GM12878 (cell line): ENCODE results near the gene DNAH1. TPM values are rescaled to one million over a fixed set of nuclear protein-coding genes. Genes with fewer than 3 reads are reported as not detected.

Experiments
- CBFB ChIP-seq: IDR thresholded peaks from 2 replicates; pipeline ENCODE4 v1.6.1; 2016; ENCODE audit warnings: antibody characterized with exemption, low read depth
- EGR1 ChIP-seq, 2 experiments: IDR thresholded peaks; 1 replicate in 1 of 2; 2 replicates in 1 of 2; pipeline ENCODE4 v1.6.1; 2011 to 2012; ENCODE audit warnings: low read depth in 2 of 2, low read length in 2 of 2, borderline replicate concordance in 1 of 2, mild to moderate bottlenecking in 1 of 2, moderate library complexity in 1 of 2
- FOXK2 ChIP-seq: fragments of 450-650 bp; IDR thresholded peaks from 2 replicates; pipeline ENCODE4 v1.6.1; 2017; ENCODE audit warnings: mild to moderate bottlenecking, moderate library complexity
- GABPA ChIP-seq: IDR thresholded peaks from 2 replicates; pipeline ENCODE4 v1.6.1; 2014; ENCODE audit warnings: antibody characterized with exemption, low read depth, mild to moderate bottlenecking, inconsistent platforms
- NRF1 ChIP-seq: conservative IDR thresholded peaks from 2 replicates; pipeline ENCODE4 v1.6.1; 2011; ENCODE audit warnings: mild to moderate bottlenecking, low read depth, low read length, improper control_type of control experiment
- POLR2AphosphoS5 ChIP-seq: IDR thresholded peaks from 2 replicates; pipeline ENCODE4 v1.6.1; 2011; ENCODE audit warnings: mild to moderate bottlenecking, low read length, inconsistent platforms
- RB1 ChIP-seq: fragments of 450-650 bp; formaldehyde crosslinking; IDR thresholded peaks from 2 replicates; pipeline ENCODE4 v1.6.1; 2017; ENCODE audit warnings: mild to moderate bottlenecking, borderline replicate concordance
- SMAD5 ChIP-seq: IDR thresholded peaks from 2 replicates; pipeline ENCODE4 v1.6.1; 2016; ENCODE audit warnings: antibody characterized with exemption, low read depth
- TCF7 ChIP-seq: IDR thresholded peaks from 2 replicates; pipeline ENCODE4 v1.6.1; 2014; ENCODE audit warnings: antibody characterized with exemption, borderline replicate concordance
- polyA plus RNA-seq, 11 experiments: library from polyadenylated mRNA; depleted of rRNA in 4 of 11; unstranded in 6 of 11; stranded (reverse) in 5 of 11; fragments of >200 nt; fragmentation: Nextera tagmentation in 4 of 11; fragmentation: Illumina TruSeq in 1 of 11; extraction: Ambion mirVana in 4 of 11; extraction: Trizol in 1 of 11; gene quantifications; 1 replicate in 1 of 11; 2 replicates in 10 of 11; pipeline versions ENCODE4 v1.2.1 to v1.2.3, GENCODE V29; 2011 to 2016; ENCODE audit warnings: inconsistent platforms in 2 of 11, missing spikeins in 2 of 11, low read depth in 1 of 11
- total RNA-seq, 4 experiments: library from RNA; depleted of rRNA in 3 of 4; stranded (reverse); fragments of >200 nt in 3 of 4; fragmentation: Illumina TruSeq in 1 of 4; extraction: Trizol in 1 of 4; gene quantifications; 2 replicates each; pipeline versions ENCODE4 v1.2.1 to v1.2.3, GENCODE V29; 2013 to 2021
- TF ChIP-seq, protein P1 (sequence below): fragments of 450-650 bp; IDR thresholded peaks from 2 replicates; pipeline ENCODE4 v1.6.1; 2016; ENCODE audit warnings: mild to moderate bottlenecking
- TF ChIP-seq, protein P2 (sequence below): IDR thresholded peaks from 2 replicates; pipeline ENCODE4 v1.6.1; 2012; ENCODE audit warnings: low read length, inconsistent platforms

DNAH1 gene
- total and polyA plus RNA-seq, 10 of the 15 experiments (the other 5 are each of a cell fraction or from before 2014, with no cell fraction given): 0.31 to 5.8 (median 2.7) TPM

DNA sequence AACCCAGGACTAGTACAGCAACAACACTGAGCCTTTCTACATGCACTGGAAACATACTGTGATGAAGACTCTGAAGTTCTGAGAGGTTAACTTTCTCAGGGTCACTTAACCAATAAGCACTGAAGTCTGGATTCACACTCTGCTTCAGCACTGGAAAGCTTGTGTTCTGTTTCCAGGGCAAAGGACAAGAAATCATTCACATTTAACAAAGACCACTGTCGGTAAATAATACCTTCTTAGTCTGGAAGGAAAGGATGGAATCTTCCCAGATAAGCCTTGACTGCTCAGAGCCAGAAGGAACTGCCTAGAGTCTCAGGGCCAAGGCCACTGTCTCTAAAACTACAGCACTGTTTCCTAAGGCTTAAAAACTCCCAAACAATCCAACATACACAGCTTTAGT lies 32.8 kb upstream of the DNAH1 start (continued):
- TF ChIP-seq GABPA (no peak), FOXK2 (no peak), CBFB (no peak), NRF1 (no peak), POLR2AphosphoS5 (no peak), EGR1 (IDR thresholded peaks at IDR 0.05; ENCODE audit: borderline replicate concordance in 1 of 2, low read depth in 2 of 2, low read length in 2 of 2) (no peak), RB1 (no peak), TCF7 (no peak), SMAD5 (no peak)
- TF ChIP-seq, protein P1, sequence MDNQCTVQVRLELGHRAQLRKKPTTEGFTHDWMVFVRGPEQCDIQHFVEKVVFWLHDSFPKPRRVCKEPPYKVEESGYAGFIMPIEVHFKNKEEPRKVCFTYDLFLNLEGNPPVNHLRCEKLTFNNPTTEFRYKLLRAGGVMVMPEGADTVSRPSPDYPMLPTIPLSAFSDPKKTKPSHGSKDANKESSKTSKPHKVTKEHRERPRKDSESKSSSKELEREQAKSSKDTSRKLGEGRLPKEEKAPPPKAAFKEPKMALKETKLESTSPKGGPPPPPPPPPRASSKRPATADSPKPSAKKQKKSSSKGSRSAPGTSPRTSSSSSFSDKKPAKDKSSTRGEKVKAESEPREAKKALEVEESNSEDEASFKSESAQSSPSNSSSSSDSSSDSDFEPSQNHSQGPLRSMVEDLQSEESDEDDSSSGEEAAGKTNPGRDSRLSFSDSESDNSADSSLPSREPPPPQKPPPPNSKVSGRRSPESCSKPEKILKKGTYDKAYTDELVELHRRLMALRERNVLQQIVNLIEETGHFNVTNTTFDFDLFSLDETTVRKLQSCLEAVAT: no peak
- TF ChIP-seq, protein P2, sequence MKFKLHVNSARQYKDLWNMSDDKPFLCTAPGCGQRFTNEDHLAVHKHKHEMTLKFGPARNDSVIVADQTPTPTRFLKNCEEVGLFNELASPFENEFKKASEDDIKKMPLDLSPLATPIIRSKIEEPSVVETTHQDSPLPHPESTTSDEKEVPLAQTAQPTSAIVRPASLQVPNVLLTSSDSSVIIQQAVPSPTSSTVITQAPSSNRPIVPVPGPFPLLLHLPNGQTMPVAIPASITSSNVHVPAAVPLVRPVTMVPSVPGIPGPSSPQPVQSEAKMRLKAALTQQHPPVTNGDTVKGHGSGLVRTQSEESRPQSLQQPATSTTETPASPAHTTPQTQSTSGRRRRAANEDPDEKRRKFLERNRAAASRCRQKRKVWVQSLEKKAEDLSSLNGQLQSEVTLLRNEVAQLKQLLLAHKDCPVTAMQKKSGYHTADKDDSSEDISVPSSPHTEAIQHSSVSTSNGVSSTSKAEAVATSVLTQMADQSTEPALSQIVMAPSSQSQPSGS: no peak
- TF ChIP-seq, all 136 proteins: peak for 0
